K562 (cell line): ENCODE measurements around the gene USP10. TPM values are rescaled to one million over a fixed set of nuclear protein-coding genes. Genes with fewer than 3 reads are reported as not detected.

Experiments
- ATAC-seq: fragments of 200-7000 bp; cut with Tn5 transposase; 3 replicates; pipeline ENCODE4 v1.9.1; 2020; ENCODE audit warnings: moderate library complexity
- BruUV-seq: library from RNA; stranded (reverse); fragments of 400-500 nt; replicated peaks from 2 replicates; lab custom pipeline; 2021; lab: Mats Ljungman, UMichigan
- CTCF ChIA-PET: fragments of 300-600 bp; formaldehyde crosslinking; extraction: SDS; loops from one replicate; lab custom pipeline; 2021; ENCODE audit warnings: low intra/inter-chr PET ratio; lab: Yijun Ruan, JAX
- POLR2A ChIA-PET: fragments of 300-600, 350-650 bp; sonication (Branson Sonifier 250); formaldehyde crosslinking; extraction: SDS; loops from one replicate; lab custom pipeline; 2021; ENCODE audit warnings: antibody characterized with exemption, inconsistent platforms; lab: Yijun Ruan, JAX
- DNase-seq, 4 experiments: peaks; one replicate each; pipeline versions ENCODE4 v3.0.0 to v3.0.0-alpha.2; 2011 to 2018; ENCODE audit warnings: low spot score in 3 of 4, mixed read lengths in 3 of 4; ENCODE audit errors: extremely low read depth in 1 of 4
- FAIRE-seq: peaks from 2 replicates; lab custom pipeline; 2011; peaks lifted over from hg19 to GRCh38; lab: Jason Lieb, UNC
- H2AFZ ChIP-seq: 2 replicates; pipeline ENCODE4 v1.6.0; 2011; ENCODE audit warnings: low read depth, low read length, control low read depth, inconsistent platforms
- H3K27ac ChIP-seq: fragments of 200-600 bp; 3 replicates; pipeline ENCODE4 v1.8.0; 2011; ENCODE audit warnings: low read depth, mild to moderate bottlenecking, control low read depth, inconsistent platforms, low read length, moderate library complexity, mixed read lengths; ENCODE audit errors: extremely low read depth
- H3K27me3 ChIP-seq, 2 experiments: fragments of 300-600 bp in 1 of 2; 2 replicates in 1 of 2; 3 replicates in 1 of 2; pipeline versions ENCODE4 v1.6.0 to v1.8.0; 2011; ENCODE audit warnings: inconsistent platforms in 2 of 2, low read length in 2 of 2, mild to moderate bottlenecking in 1 of 2, mixed read lengths in 1 of 2, moderate library complexity in 1 of 2; ENCODE audit not compliant: control insufficient read depth in 2 of 2, insufficient read depth in 2 of 2
- H3K36me3 ChIP-seq: fragments of 300-600 bp; 3 replicates; pipeline ENCODE4 v1.8.0; 2011; ENCODE audit warnings: mild to moderate bottlenecking, low read length, inconsistent platforms; ENCODE audit not compliant: control insufficient read depth, insufficient read depth
- H3K4me1 ChIP-seq, 2 experiments: fragments of 200-600 bp in 1 of 2; replicated peaks in 1 of 2; 2 replicates in 1 of 2; 3 replicates in 1 of 2; pipeline versions ENCODE4 v1.5.1 to v1.8.0; 2011; ENCODE audit warnings: inconsistent platforms in 2 of 2, low read length in 2 of 2, mild to moderate bottlenecking in 1 of 2, mixed read lengths in 1 of 2, moderate library complexity in 1 of 2; ENCODE audit not compliant: control insufficient read depth in 2 of 2, insufficient read depth in 2 of 2
- H3K4me2 ChIP-seq: 2 replicates; pipeline ENCODE4 v1.6.1; 2011; ENCODE audit warnings: low read length, control low read depth, inconsistent platforms, mixed read lengths; ENCODE audit not compliant: insufficient read depth
- H3K4me3 ChIP-seq: fragments of 200-600 bp; sonication (generic), shearing (Covaris generic); 2 replicates; pipeline ENCODE4 v1.5.1; 2016; ENCODE audit warnings: control low read depth, inconsistent platforms
- H3K79me2 ChIP-seq: fragments of 200-600 bp; 3 replicates; pipeline ENCODE4 v1.8.0; 2011; ENCODE audit warnings: low read length, inconsistent platforms; ENCODE audit not compliant: control insufficient read depth, insufficient read depth
- H3K9ac ChIP-seq, 2 experiments: 2 replicates each; pipeline versions ENCODE4 v1.6.0 to v1.6.1; 2011; ENCODE audit warnings: low read depth in 2 of 2, low read length in 2 of 2, control low read depth in 1 of 2, inconsistent platforms in 1 of 2, mild to moderate bottlenecking in 1 of 2, mixed read lengths in 1 of 2; ENCODE audit not compliant: insufficient read depth in 1 of 2
- H3K9me1 ChIP-seq: one replicate; pipeline ENCODE4 v1.6.0; 2011; ENCODE audit warnings: inconsistent platforms, mild to moderate bottlenecking, low read length, moderate library complexity; ENCODE audit not compliant: control insufficient read depth, insufficient read depth
- H3K9me3 ChIP-seq: replicated peaks from 2 replicates; pipeline ENCODE4 v1.5.1; 2011; ENCODE audit warnings: low read depth, low read length, inconsistent platforms; ENCODE audit not compliant: control insufficient read depth, insufficient read depth
- H4K20me1 ChIP-seq: replicated peaks from 2 replicates; pipeline ENCODE4 v1.6.1; 2011; ENCODE audit warnings: low read length, inconsistent platforms, mixed read lengths; ENCODE audit not compliant: control insufficient read depth, insufficient read depth
- BRCA1 ChIP-seq, 2 experiments: fragments of 450-650 bp in 1 of 2; sonication (generic) in 1 of 2; formaldehyde crosslinking in 1 of 2; IDR thresholded peaks; 2 replicates each; pipeline versions ENCODE4 v1.5.0 to v1.6.1; 2017 to 2020; ENCODE audit warnings: mild to moderate bottlenecking in 1 of 2, missing genetic modification reagents in 1 of 2
- SPI1 ChIP-seq: IDR thresholded peaks from 2 replicates; pipeline ENCODE4 v1.6.1; 2011; ENCODE audit warnings: low read depth, low read length, control low read depth, borderline replicate concordance
- WGBS: fragments of 100-300 bp; shearing (Covaris generic); methylation state at CpG from one replicate; pipeline ENCODE4 v1.1.6; 2016; ENCODE audit warnings: low coverage, mixed read lengths; ENCODE audit not compliant: insufficient coverage; ENCODE audit errors: missing lambda C conversion rate; 5-methylcytosine and 5-hydroxymethylcytosine counted together
- in situ Hi-C: fragments of 300-500 bp; cut with MboI; formaldehyde crosslinking; loops from 4 replicates; pipeline ENCODE4 v1.15.0; 2018; ENCODE audit warnings: inconsistent platforms, mixed read lengths
- intact Hi-C: fragments of 100-400 bp; cut with micrococcal nuclease; formaldehyde crosslinking; loops from 2 replicates; pipeline ENCODE4 v1.14.2; 2022
- polyA plus RNA-seq, 8 experiments: library from polyadenylated mRNA; depleted of rRNA in 4 of 8; stranded (reverse) in 5 of 8; unstranded in 3 of 8; fragments of >200 nt; fragmentation: Nextera tagmentation in 2 of 8; fragmentation: Illumina TruSeq in 1 of 8; extraction: Ambion mirVana in 2 of 8; extraction: Trizol in 1 of 8; gene quantifications; 2 replicates each; pipeline versions ENCODE4 v1.2.1 to v1.2.3, GENCODE V29; 2011 to 2014; ENCODE audit warnings: inconsistent platforms in 1 of 8, missing spikeins in 1 of 8
- total RNA-seq, 7 experiments: library from RNA; depleted of rRNA in 6 of 7; stranded (reverse); fragments of >200 nt in 6 of 7; fragmentation: Illumina TruSeq in 2 of 7; extraction: Trizol in 2 of 7; gene quantifications; 2 replicates each; pipeline versions ENCODE4 v1.2.1 to v1.2.3, GENCODE V29; 2011 to 2021; ENCODE audit warnings: low replicate concordance in 1 of 7
- TF ChIP-seq, protein P1 (sequence below): fragments of 450-650 bp; IDR thresholded peaks from 2 replicates; pipeline ENCODE4 v1.6.1; 2018; ENCODE audit not compliant: partially characterized antibody

The USP10 gene
- total and polyA plus RNA-seq, 9 of the 15 experiments (the other 6 are each of a cell fraction or from before 2014, with no cell fraction given) = 61.7 to 197 (median 116) TPM

GRCh38 chr16:84751241-84751640, 51.4 kb downstream of the USP10 start:
- intact Hi-C loops = no loop called here
- peaks cover 47% of the 10 kb centered on the region for H4K20me1 ChIP-seq
- peaks cover 96% of the 10 kb centered on the region for H3K79me2 ChIP-seq
- in situ Hi-C loops = no loop called here
- peaks cover 73% of the 10 kb centered on the region for H3K36me3 ChIP-seq
- H3K9me3 ChIP-seq = no peaks in the 10 kb centered on the region
- 49% methylated on average over 6 of the region's 6 CpGs for WGBS
- H3K9ac ChIP-seq = no peak overlapping the region
- peak in 1 of 4 experiments; percentile 37 for DNase-seq
- TF ChIP-seq SPI1 (peak; percentile 88), BRCA1 (IDR thresholded peaks at IDR 0.05) (no peak), BRCA1 (CRISPR knock-in tag; IDR thresholded peaks at IDR 0.05) (no peak)
- TF ChIP-seq, protein P1, sequence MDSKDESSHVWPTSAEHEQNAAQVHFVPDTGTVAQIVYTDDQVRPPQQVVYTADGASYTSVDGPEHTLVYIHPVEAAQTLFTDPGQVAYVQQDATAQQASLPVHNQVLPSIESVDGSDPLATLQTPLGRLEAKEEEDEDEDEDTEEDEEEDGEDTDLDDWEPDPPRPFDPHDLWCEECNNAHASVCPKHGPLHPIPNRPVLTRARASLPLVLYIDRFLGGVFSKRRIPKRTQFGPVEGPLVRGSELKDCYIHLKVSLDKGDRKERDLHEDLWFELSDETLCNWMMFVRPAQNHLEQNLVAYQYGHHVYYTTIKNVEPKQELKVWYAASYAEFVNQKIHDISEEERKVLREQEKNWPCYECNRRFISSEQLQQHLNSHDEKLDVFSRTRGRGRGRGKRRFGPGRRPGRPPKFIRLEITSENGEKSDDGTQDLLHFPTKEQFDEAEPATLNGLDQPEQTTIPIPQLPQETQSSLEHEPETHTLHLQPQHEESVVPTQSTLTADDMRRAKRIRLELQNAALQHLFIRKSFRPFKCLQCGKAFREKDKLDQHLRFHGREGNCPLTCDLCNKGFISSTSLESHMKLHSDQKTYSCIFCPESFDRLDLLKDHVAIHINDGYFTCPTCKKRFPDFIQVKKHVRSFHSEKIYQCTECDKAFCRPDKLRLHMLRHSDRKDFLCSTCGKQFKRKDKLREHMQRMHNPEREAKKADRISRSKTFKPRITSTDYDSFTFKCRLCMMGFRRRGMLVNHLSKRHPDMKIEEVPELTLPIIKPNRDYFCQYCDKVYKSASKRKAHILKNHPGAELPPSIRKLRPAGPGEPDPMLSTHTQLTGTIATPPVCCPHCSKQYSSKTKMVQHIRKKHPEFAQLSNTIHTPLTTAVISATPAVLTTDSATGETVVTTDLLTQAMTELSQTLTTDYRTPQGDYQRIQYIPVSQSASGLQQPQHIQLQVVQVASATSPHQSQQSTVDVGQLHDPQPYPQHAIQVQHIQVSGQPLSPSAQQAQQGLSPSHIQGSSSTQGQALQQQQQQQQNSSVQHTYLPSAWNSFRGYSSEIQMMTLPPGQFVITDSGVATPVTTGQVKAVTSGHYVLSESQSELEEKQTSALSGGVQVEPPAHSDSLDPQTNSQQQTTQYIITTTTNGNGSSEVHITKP = peak; percentile 45
- TF ChIP-seq, all 486 proteins: peak for 2
- no peak overlapping the region for H3K27ac ChIP-seq
- no peak overlapping the region for H3K4me2 ChIP-seq
- H3K4me1 ChIP-seq = peaks cover 0 to 18% of the 10 kb centered on the region in 2 experiments; a peak in 3 of 5 replicates
- ChIA-PET POLR2A (interaction anchor here (1.3 kb wide), 2 partner anchors 9 kb away, joined by 3 to 4 read pairs; no protein-coding TSS in a partner anchor), CTCF (no interaction called here)
- H3K4me3 ChIP-seq = no peak overlapping the region
- H2AFZ ChIP-seq = no peak overlapping the region
- peaks cover 5% of the 10 kb centered on the region for H3K9me1 ChIP-seq
- peak; percentile 24; the same call in 2 of the 3 replicates for ATAC-seq
- no peak for FAIRE-seq
- BruUV-seq = no TSS peak
- no peaks in the 10 kb centered on the region for H3K27me3 ChIP-seq
